Measurements from ENCODE around the gene SPNS2.

DNA sequence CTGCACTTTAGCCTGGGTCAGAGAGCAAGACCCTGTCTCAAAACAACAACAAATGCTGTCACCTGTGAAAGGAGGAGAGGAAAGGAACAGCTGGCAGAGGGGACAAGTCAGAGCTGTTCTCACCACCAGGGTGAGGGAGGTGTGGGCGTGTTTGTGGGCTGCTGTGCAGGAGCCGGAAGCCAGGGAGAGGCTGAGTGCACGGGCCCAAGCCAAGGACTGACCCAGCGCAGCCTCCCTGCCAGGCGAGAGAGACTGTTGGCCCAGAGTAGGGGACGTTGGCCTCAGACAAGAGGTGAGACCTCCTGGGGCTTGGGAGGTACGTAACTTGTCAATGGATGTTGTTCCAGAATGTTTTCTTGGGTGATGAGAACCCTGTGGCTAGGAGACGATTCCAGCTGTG, 10.7 kb downstream of the SPNS2 start:
- TF ChIP-seq, protein P1, sequence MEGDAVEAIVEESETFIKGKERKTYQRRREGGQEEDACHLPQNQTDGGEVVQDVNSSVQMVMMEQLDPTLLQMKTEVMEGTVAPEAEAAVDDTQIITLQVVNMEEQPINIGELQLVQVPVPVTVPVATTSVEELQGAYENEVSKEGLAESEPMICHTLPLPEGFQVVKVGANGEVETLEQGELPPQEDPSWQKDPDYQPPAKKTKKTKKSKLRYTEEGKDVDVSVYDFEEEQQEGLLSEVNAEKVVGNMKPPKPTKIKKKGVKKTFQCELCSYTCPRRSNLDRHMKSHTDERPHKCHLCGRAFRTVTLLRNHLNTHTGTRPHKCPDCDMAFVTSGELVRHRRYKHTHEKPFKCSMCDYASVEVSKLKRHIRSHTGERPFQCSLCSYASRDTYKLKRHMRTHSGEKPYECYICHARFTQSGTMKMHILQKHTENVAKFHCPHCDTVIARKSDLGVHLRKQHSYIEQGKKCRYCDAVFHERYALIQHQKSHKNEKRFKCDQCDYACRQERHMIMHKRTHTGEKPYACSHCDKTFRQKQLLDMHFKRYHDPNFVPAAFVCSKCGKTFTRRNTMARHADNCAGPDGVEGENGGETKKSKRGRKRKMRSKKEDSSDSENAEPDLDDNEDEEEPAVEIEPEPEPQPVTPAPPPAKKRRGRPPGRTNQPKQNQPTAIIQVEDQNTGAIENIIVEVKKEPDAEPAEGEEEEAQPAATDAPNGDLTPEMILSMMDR (conservative IDR thresholded peaks at IDR 0.05 in 1 of 2, IDR thresholded peaks at IDR 0.05 in 1 of 2; ENCODE audit: low read depth in 1 of 2, low read length in 2 of 2) = no peak
- TF ChIP-seq EZH2 (IDR thresholded peaks at IDR 0.05; ENCODE audit: low read length, missing control alignments) = no peak
